GM19239 (cell line): ENCODE data around the gene PRRT4.
A peak's percentile ranks its signal among the peaks of the same experiment; 100 is the strongest.

Source experiments
- DNase-seq: peaks from one replicate; pipeline ENCODE4 v3.0.0; 2011; ENCODE audit warnings: low spot score; ENCODE audit not compliant: insufficient read length
- FAIRE-seq: peaks from 2 replicates; lab custom pipeline; 2011; peaks lifted over from hg19 to GRCh38; lab: Jason Lieb, UNC

PRRT4 gene

GRCh38 chr7:128352153-128352537, 9.3 kb downstream of the PRRT4 start:
- no peak for DNase-seq
- no peak for FAIRE-seq

- no peak for DNase-seq
- no peak for FAIRE-seq
Observed at GRCh38 chr7:128351296-128352152, 10.0 kb downstream of the PRRT4 start.

GRCh38 chr7:128350708-128351295, 10.7 kb downstream of the PRRT4 start:
- no peak for DNase-seq
- FAIRE-seq: no peak

GRCh38 chr7:128349466-128349825, 12.0 kb downstream of the PRRT4 start:
- FAIRE-seq (no peak), DNase-seq (no peak)

GRCh38 chr7:128347647-128348097, 13.8 kb downstream of the PRRT4 start:
- no peak for DNase-seq

GRCh38 chr7:128344431-128344774, 17.1 kb downstream of the PRRT4 start:
- no peak for DNase-seq
- FAIRE-seq: no peak

More at GRCh38 chr7:128347647-128348097, 13.8 kb downstream of the PRRT4 start:
- FAIRE-seq: no peak

- DNase-seq (peak; percentile 92), FAIRE-seq (peak; percentile 79)
Observed at GRCh38 chr7:128343554-128344430, 17.7 kb downstream of the PRRT4 start, which contains the start of gene RBM28. RBM28 (minus strand) TSS chr7:128343908; CDS start chr7:128343793, 115 bp downstream.

GRCh38 chr7:128341733-128342132, 19.8 kb downstream of the PRRT4 start:
- DNase-seq: no peak
- FAIRE-seq: no peak

GRCh38 chr7:128335730-128336129, 25.8 kb downstream of the PRRT4 start:
- DNase-seq: no peak

GRCh38 chr7:128324368-128324680, 37.2 kb downstream of the PRRT4 start:
- no peak for FAIRE-seq
- DNase-seq: no peak

More at GRCh38 chr7:128335730-128336129, 25.8 kb downstream of the PRRT4 start:
- FAIRE-seq: no peak

GRCh38 chr7:128323459-128324367, 37.8 kb downstream of the PRRT4 start:
- FAIRE-seq (no peak), DNase-seq (no peak)

- FAIRE-seq (no peak), DNase-seq (no peak)
Observed at GRCh38 chr7:128323040-128323439, 38.5 kb downstream of the PRRT4 start.

GRCh38 chr7:128322040-128322643, 39.3 kb downstream of the PRRT4 start:
- DNase-seq (no peak), FAIRE-seq (no peak)

- no peak for FAIRE-seq
- DNase-seq: no peak
Observed at GRCh38 chr7:128321044-128321422, 40.5 kb downstream of the PRRT4 start.

GRCh38 chr7:128318691-128319090, 42.8 kb downstream of the PRRT4 start:
- no peak for DNase-seq
- FAIRE-seq: no peak

- DNase-seq: no peak
- FAIRE-seq: no peak
Observed at GRCh38 chr7:128311013-128311412, 50.5 kb downstream of the PRRT4 start.

GRCh38 chr7:128310499-128310898, 51.0 kb downstream of the PRRT4 start:
- FAIRE-seq (no peak), DNase-seq (no peak)

GRCh38 chr7:128309976-128310375, 51.5 kb downstream of the PRRT4 start:
- no peak for FAIRE-seq
- DNase-seq: no peak

- FAIRE-seq (no peak), DNase-seq (no peak)
Observed at GRCh38 chr7:128309124-128309523, 52.4 kb downstream of the PRRT4 start.
